ENCODE results near the gene SLC12A8.

The SLC12A8 gene

GRCh38 chr3:125186261-125186787 is 26.2 kb downstream of the SLC12A8 start:
- peak; percentile 60 for DNase-seq (ENCODE audit: low spot score)

- no peak for DNase-seq (ENCODE audit: low spot score)
These were observed 26.7 kb downstream of the SLC12A8 start for GRCh38 chr3:125185805-125186204.

- DNase-seq (ENCODE audit: low spot score) = no peak
These were observed 32.7 kb downstream of the SLC12A8 start for GRCh38 chr3:125179884-125180240.

GRCh38 chr3:125179143-125179883 is 33.2 kb downstream of the SLC12A8 start:
- no peak for DNase-seq (ENCODE audit: low spot score)

GRCh38 chr3:125177746-125178145 is 34.8 kb downstream of the SLC12A8 start:
- no peak for DNase-seq (ENCODE audit: low spot score)

GRCh38 chr3:125175295-125176078 is 37.1 kb downstream of the SLC12A8 start:
- DNase-seq (ENCODE audit: low spot score) = no peak

GRCh38 chr3:125172346-125172745 is 40.2 kb downstream of the SLC12A8 start:
- DNase-seq (ENCODE audit: low spot score) = no peak

- no peak for DNase-seq (ENCODE audit: low spot score)
These were observed 43.7 kb downstream of the SLC12A8 start for GRCh38 chr3:125168711-125169393.

- DNase-seq (ENCODE audit: low spot score) = no peak
These were observed 45.9 kb downstream of the SLC12A8 start for GRCh38 chr3:125166599-125167136.

- no peak for DNase-seq (ENCODE audit: low spot score)
These were observed 46.5 kb downstream of the SLC12A8 start for GRCh38 chr3:125165948-125166553.

GRCh38 chr3:125165189-125165947 is 47.2 kb downstream of the SLC12A8 start:
- peak; percentile 77 for DNase-seq (ENCODE audit: low spot score)

- no peak for DNase-seq (ENCODE audit: low spot score)
These were observed 48.6 kb downstream of the SLC12A8 start for GRCh38 chr3:125163739-125164601.

GRCh38 chr3:125161607-125162219 is 50.8 kb downstream of the SLC12A8 start:
- no peak for DNase-seq (ENCODE audit: low spot score)

GRCh38 chr3:125160606-125161371 is 51.8 kb downstream of the SLC12A8 start:
- DNase-seq (ENCODE audit: low spot score) = peak; percentile 63

GRCh38 chr3:125157183-125157582 is 55.4 kb downstream of the SLC12A8 start:
- no peak for DNase-seq (ENCODE audit: low spot score)

- no peak for DNase-seq (ENCODE audit: low spot score)
These were observed 56.1 kb downstream of the SLC12A8 start for GRCh38 chr3:125156456-125156855.

GRCh38 chr3:125154800-125155269 is 57.7 kb downstream of the SLC12A8 start:
- DNase-seq (ENCODE audit: low spot score) = no peak

- DNase-seq (ENCODE audit: low spot score) = no peak
These were observed 58.4 kb downstream of the SLC12A8 start for GRCh38 chr3:125154110-125154509.

- no peak for DNase-seq (ENCODE audit: low spot score)
These were observed 59.6 kb downstream of the SLC12A8 start for GRCh38 chr3:125152951-125153350.

Measured in GM03348 (cell line).